Vagina (tissue), 2 donors: ENCODE data around the gene POC5.

Experiments
- POLR2A ChIP-seq, 2 donors: fragments of 450-650 bp; IDR thresholded peaks; one replicate each; pipeline ENCODE4 v1.6.1; 2017; ENCODE audit warnings: antibody characterized with exemption in 2 of 2, mild to moderate bottlenecking in 2 of 2, moderate library complexity in 2 of 2
- POLR2AphosphoS5 ChIP-seq, 2 donors: sonication (generic); formaldehyde crosslinking; IDR thresholded peaks; one replicate each; pipeline ENCODE4 v1.9.0; 2017; ENCODE audit warnings: antibody characterized with exemption in 2 of 2, mild to moderate bottlenecking in 2 of 2, low read depth in 1 of 2; ENCODE audit not compliant: insufficient read depth in 1 of 2
- TF ChIP-seq, protein P1 (sequence below), 3 experiments: fragments of 450-650 bp in 2 of 3; fragments of 200-600 bp in 1 of 3; sonication (generic) in 1 of 3; IDR thresholded peaks; one replicate each; pipeline ENCODE4 v1.5.1; 2017 to 2019; ENCODE audit warnings: antibody characterized with exemption in 3 of 3, mild to moderate bottlenecking in 2 of 3, moderate library complexity in 2 of 3

DNA sequence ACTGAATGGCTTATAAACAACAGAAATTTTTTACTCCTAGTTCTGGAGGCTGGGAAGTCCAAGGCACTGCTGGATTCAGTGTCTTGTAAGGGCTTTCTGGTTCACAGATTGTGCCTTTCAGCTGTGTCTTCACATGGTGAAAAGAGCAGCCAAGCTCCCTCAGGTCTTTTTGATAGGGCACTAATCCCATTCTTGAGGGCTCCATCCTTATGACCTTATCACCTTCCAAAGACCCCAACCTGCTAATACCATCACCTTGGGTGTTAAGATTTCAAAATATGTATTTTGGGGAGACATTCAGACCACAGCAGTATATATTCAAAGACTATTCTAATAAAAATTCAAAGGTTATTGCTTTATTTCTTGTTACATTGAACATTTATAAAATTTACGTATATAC lies 16.5 kb upstream of the POC5 start:
- TF ChIP-seq, protein P1, sequence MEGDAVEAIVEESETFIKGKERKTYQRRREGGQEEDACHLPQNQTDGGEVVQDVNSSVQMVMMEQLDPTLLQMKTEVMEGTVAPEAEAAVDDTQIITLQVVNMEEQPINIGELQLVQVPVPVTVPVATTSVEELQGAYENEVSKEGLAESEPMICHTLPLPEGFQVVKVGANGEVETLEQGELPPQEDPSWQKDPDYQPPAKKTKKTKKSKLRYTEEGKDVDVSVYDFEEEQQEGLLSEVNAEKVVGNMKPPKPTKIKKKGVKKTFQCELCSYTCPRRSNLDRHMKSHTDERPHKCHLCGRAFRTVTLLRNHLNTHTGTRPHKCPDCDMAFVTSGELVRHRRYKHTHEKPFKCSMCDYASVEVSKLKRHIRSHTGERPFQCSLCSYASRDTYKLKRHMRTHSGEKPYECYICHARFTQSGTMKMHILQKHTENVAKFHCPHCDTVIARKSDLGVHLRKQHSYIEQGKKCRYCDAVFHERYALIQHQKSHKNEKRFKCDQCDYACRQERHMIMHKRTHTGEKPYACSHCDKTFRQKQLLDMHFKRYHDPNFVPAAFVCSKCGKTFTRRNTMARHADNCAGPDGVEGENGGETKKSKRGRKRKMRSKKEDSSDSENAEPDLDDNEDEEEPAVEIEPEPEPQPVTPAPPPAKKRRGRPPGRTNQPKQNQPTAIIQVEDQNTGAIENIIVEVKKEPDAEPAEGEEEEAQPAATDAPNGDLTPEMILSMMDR (IDR thresholded peaks at IDR 0.05), result no peak
- no peak for TF ChIP-seq POLR2AphosphoS5 (IDR thresholded peaks at IDR 0.05; ENCODE audit: insufficient read depth in 1 of 2, low read depth in 1 of 2)
- no peak for TF ChIP-seq POLR2A (IDR thresholded peaks at IDR 0.05)
